ENCODE measurements around the gene SRM.
"Not testable (repeated sequence)": the region's sequence is repeated elsewhere in the genome, so short reads cannot be mapped to it uniquely, and the experiment has no call there.

SRM gene

DNA sequence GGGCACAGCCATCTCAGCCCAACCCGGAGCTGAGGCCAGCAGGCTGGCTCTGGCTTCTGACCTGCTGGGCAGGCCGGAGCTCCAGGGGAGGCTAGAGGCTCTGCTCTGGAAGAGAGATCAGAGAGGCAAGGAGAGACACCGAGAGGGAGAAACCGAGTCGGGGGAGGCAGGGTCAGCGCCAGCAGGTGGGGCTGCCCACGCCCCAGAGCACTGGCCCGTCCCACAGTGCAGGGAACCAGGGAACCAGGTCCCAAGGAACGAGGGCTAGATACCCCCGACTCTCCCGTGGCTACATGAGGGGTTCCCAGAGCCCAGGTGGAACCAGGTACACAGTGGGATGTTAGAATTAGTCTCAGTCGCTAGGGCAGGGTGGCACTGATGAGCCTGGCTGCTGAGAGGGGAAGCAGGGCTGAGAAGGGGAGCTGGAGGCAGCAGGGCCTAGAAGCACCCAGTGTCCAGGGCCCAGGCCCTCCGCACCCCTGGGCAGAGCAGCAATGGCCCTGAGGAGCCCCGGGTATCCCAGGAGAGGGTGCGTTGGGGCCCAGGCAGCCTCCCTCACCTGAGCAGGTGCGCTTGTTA, 14.9 kb downstream of the SRM start:
- no peaks in the 10 kb centered on the region for H3K9me3 ChIP-seq
- H3K36me3 ChIP-seq = no peaks in the 10 kb centered on the region
- H3K27me3 ChIP-seq = no peaks in the 10 kb centered on the region
- H3K4me3 ChIP-seq (ENCODE audit: low read depth in 1 of 2, low read length in 1 of 2) = no peak overlapping the region
- no peaks in the 10 kb centered on the region for H3K4me1 ChIP-seq (ENCODE audit: control insufficient read depth in 1 of 2, insufficient read depth in 1 of 2, low read depth in 1 of 2, low read length in 1 of 2)
- H3K27ac ChIP-seq = no peak overlapping the region
- TF ChIP-seq, protein P1, sequence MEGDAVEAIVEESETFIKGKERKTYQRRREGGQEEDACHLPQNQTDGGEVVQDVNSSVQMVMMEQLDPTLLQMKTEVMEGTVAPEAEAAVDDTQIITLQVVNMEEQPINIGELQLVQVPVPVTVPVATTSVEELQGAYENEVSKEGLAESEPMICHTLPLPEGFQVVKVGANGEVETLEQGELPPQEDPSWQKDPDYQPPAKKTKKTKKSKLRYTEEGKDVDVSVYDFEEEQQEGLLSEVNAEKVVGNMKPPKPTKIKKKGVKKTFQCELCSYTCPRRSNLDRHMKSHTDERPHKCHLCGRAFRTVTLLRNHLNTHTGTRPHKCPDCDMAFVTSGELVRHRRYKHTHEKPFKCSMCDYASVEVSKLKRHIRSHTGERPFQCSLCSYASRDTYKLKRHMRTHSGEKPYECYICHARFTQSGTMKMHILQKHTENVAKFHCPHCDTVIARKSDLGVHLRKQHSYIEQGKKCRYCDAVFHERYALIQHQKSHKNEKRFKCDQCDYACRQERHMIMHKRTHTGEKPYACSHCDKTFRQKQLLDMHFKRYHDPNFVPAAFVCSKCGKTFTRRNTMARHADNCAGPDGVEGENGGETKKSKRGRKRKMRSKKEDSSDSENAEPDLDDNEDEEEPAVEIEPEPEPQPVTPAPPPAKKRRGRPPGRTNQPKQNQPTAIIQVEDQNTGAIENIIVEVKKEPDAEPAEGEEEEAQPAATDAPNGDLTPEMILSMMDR (IDR thresholded peaks at IDR 0.05) = no peak

DNA sequence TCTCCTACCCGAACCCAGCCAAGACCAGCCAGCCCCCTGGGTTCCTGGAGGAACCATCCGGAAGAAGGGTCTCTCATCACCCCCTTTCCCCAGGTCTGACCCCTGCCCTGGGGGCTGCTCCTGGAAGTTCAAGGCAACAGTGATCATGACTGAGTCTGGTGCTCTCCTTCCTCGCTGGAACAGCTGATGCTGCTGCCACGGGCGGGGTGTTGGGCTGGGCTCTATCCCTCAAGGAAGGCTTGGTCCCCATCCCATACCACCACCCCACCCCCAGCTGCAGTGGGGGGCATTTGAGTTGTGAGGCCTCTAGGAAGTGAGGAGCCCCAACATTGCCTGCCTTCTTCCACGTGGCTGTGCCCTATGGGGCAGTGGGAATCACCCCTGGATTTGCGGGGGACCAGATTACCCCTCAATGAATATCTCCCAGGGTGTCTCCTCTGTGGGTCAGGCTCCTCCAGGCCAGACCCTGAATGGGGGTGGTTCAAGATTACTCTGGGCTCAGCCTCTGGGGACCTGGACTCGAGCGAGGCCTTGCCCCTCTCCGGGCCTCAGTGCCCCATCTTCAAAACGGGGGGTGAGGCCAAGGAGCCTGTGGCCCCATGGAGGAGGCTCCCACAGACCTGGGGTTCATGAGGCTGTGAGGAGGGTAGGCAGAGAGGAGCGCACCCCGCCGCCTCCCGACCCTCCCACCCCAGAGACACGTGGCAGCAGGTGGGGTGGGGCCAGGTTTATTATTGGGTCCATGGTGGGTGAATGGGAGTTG, 15.6 kb downstream of the SRM start:
- Histone ChIP-seq H3K9me3 (no peaks in the 10 kb centered on the region), H3K27ac (no peak overlapping the region), H3K4me1 (ENCODE audit: control insufficient read depth in 1 of 2, insufficient read depth in 1 of 2, low read depth in 1 of 2, low read length in 1 of 2) (no peaks in the 10 kb centered on the region), H3K4me3 (ENCODE audit: low read depth in 1 of 2, low read length in 1 of 2) (no peak overlapping the region), H3K27me3 (no peaks in the 10 kb centered on the region), H3K36me3 (no peaks in the 10 kb centered on the region)
- TF ChIP-seq, protein P1 (IDR thresholded peaks at IDR 0.05) = no peak

- H3K9me3 ChIP-seq = no peaks in the 10 kb centered on the region
- H3K27ac ChIP-seq = no peak overlapping the region
- H3K4me3 ChIP-seq (ENCODE audit: low read depth in 1 of 2, low read length in 1 of 2) = no peak overlapping the region
- H3K4me1 ChIP-seq (ENCODE audit: control insufficient read depth in 1 of 2, insufficient read depth in 1 of 2, low read depth in 1 of 2, low read length in 1 of 2) = no peaks in the 10 kb centered on the region
- TF ChIP-seq, protein P1 (IDR thresholded peaks at IDR 0.05) = no peak
- no peaks in the 10 kb centered on the region for H3K36me3 ChIP-seq
- no peaks in the 10 kb centered on the region for H3K27me3 ChIP-seq
Observed at GRCh38 chr1:11042995-11043874, 16.6 kb downstream of the SRM start.

- TF ChIP-seq, protein P1 (IDR thresholded peaks at IDR 0.05) = no peak
- Histone ChIP-seq H3K27ac (no peak overlapping the region), H3K4me3 (ENCODE audit: low read depth in 1 of 2, low read length in 1 of 2) (no peak overlapping the region), H3K9me3 (no peaks in the 10 kb centered on the region), H3K27me3 (no peaks in the 10 kb centered on the region), H3K4me1 (ENCODE audit: control insufficient read depth in 1 of 2, insufficient read depth in 1 of 2, low read depth in 1 of 2, low read length in 1 of 2) (no peaks in the 10 kb centered on the region), H3K36me3 (no peaks in the 10 kb centered on the region)
Observed at GRCh38 chr1:11042065-11042464, 17.8 kb downstream of the SRM start.

DNA sequence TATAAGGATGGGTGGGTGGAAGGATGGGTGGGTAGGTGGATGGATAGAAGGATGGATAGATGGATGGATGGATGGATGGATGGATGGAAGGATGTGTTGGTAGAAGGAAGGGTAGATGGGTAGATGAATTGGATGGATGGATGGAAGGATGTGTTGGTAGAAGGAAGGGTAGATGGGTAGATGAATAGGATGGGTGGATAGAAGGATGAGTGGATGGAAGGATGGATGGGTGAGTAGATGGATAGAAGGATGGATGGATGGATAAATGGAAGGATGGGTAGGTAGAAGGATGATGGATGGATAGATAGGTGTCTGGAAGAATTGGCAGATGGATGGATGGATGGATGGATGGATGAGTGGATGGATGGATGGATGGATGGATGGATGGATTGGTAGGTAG, 18.8 kb downstream of the SRM start:
- no peaks in the 10 kb centered on the region for H3K27me3 ChIP-seq
- H3K4me3 ChIP-seq (ENCODE audit: low read depth in 1 of 2, low read length in 1 of 2) = no peak overlapping the region
- H3K4me1 ChIP-seq (ENCODE audit: control insufficient read depth in 1 of 2, insufficient read depth in 1 of 2, low read depth in 1 of 2, low read length in 1 of 2) = no peaks in the 10 kb centered on the region
- TF ChIP-seq, protein P1 (IDR thresholded peaks at IDR 0.05) = no peak
- no peak overlapping the region for H3K27ac ChIP-seq
- H3K36me3 ChIP-seq = no peaks in the 10 kb centered on the region
- H3K9me3 ChIP-seq = no peaks in the 10 kb centered on the region

DNA sequence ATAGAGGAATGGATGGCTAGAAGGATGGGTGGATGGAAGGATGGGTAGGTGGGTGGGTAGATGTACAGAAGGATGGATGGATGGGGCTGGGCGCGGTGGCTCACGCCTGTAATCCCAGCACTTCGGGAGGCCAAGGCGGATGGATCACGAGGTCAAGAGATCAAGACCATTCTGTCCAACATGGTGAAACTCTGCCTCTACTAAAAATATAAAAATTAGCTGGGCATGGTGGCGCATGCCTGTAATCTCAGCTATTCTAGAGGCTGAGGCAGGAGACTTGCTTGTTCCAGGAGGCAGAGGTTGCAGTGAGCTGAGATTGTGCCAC, 19.8 kb downstream of the SRM start:
- not testable (repeated sequence) for H3K4me1 ChIP-seq (ENCODE audit: control insufficient read depth in 1 of 2, insufficient read depth in 1 of 2, low read depth in 1 of 2, low read length in 1 of 2); H3K27me3 ChIP-seq; H3K4me3 ChIP-seq (ENCODE audit: low read depth in 1 of 2, low read length in 1 of 2)

More for the DNA sequence above, 19.8 kb downstream of the SRM start:
- not testable (repeated sequence) for H3K36me3 ChIP-seq, H3K9me3 ChIP-seq, H3K27ac ChIP-seq
